IPS DF 6.9 (cell line): ENCODE data around the gene RPL22.
A peak's percentile ranks its signal among the peaks of the same experiment; 100 is the strongest.

ENCODE experiments used
- DNase-seq: peaks from one replicate; pipeline ENCODE4 v3.0.0-alpha.2; 2013; ENCODE audit warnings: low read depth, low spot score
- H3K27ac ChIP-seq: one replicate; pipeline ENCODE4 v1.5.1; 2013; ENCODE audit warnings: low read length, control low read depth
- H3K27me3 ChIP-seq: 2 replicates; pipeline ENCODE4 v1.6.1; 2013; ENCODE audit warnings: mild to moderate bottlenecking, low read length; ENCODE audit not compliant: control insufficient read depth, insufficient read depth
- H3K36me3 ChIP-seq: 2 replicates; pipeline ENCODE4 v1.6.1; 2013; ENCODE audit warnings: low read length; ENCODE audit not compliant: control insufficient read depth, insufficient read depth
- H3K4me1 ChIP-seq: 2 replicates; pipeline ENCODE4 v1.6.1; 2013; ENCODE audit warnings: low read length; ENCODE audit not compliant: control insufficient read depth, insufficient read depth
- H3K4me3 ChIP-seq: 2 replicates; pipeline ENCODE4 v1.5.1; 2013; ENCODE audit warnings: mild to moderate bottlenecking, low read length
- H3K9me3 ChIP-seq: 2 replicates; pipeline ENCODE4 v1.6.1; 2013; ENCODE audit warnings: low read length, inconsistent platforms; ENCODE audit not compliant: control insufficient read depth, insufficient read depth
- WGBS: extraction: QIAGEN DNeasy Blood & Tissue Kit; methylation state at CpG from one replicate; pipeline ENCODE4 v1.1.7; 2013; ENCODE audit warnings: mixed read lengths, missing lambda C conversion rate; ENCODE audit not compliant: insufficient read length, insufficient coverage; 5-methylcytosine and 5-hydroxymethylcytosine counted together

The RPL22 gene

DNA sequence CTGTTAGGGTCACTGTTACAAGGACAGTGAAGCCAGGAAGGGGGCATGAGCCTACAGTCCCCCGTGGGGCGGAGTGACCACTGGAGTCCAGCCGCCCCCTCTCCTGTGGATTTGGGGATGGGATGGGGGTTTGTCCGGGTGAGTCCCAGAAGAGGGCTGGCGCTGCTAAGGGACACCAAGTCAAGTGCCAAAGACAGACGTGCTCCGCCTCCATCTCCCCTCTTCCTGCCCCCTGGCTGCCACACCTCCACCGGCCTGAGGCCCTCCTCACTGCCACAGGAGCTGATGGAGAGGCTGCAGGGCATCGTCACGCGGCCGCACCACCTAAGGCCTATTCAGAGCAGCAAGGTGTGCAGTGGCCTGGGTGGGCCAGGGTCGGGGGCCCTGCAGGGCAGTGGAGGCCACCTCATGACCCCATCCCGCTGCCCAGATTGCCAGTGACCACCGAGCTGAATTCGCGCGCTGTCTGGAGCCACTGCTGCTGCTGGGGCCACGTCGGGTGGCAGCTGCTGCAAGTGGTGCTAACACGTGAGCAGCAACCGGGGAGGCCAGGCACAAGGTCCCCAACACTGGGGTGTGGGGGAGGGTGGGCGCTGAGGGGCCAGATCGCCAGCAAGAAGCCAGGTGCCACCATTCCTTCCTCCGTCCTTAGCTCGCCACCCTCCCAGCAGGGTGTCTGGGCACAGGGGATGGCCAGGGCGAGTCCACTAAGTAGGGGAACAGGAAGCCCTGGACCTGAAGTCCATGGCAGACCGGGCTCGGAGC is 11.4 kb upstream of the RPL22 start:
- H3K27me3 ChIP-seq = peaks cover 7% of the 10 kb centered on the region; the same call in 1 of the 2 replicates
- no peak overlapping the region for H3K27ac ChIP-seq
- no peak overlapping the region for H3K4me3 ChIP-seq
- no peaks in the 10 kb centered on the region for H3K9me3 ChIP-seq
- H3K4me1 ChIP-seq = peaks cover 12% of the 10 kb centered on the region
- no CpG with 5 or more reads among the region's 29 CpGs for WGBS
- DNase-seq = no peak
- H3K36me3 ChIP-seq = no peaks in the 10 kb centered on the region

DNA sequence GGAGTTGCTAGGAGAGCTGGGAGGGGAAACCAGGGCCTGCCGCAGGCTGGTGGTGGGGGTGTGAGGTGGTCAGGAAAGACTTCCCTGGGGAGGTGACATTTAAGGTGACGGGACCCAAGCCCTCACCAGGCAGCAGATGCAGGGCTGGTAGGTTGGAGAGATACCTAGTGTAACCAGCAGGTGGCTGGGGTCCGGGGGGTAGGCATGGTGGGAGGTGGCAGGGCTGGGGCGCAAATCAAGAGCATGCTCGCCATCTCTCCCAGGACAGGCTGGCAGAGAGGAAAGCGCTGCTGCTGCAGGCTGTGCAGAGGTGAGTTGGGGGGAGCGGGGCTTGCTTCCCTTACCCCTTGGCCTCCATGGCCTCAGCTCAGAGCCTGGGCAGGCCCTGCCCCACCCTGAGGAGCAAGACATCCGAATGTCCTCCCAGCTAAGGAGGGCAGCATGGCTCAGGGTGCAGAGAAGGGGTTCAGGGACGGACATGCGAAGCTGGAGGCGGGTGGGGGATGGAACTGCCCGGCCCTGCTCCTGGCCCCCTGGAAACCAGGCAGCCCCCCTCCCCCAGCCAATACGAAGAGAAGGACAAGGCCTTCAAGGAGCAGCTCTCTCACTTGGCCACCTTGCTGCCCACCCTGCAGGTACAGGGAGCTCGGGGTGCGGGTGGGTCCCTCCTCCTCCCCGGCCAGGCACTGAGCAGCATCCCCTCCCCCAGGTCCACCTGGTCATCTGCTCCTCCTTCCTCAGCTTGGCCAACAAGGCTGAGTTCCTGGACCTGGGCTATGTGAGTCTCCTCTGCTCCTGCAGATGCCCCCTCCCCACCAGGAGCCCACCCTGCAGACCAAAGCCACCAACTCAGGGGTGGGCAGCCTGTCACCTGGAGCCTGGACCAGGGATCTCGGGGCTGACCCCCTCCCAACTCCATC is 10.5 kb upstream of the RPL22 start:
- no peaks in the 10 kb centered on the region for H3K9me3 ChIP-seq
- peaks cover 7% of the 10 kb centered on the region; the same call in 1 of the 2 replicates for H3K27me3 ChIP-seq
- H3K4me3 ChIP-seq = peak overlapping the region; percentile 22; the same call in 1 of the 2 replicates
- H3K4me1 ChIP-seq = peaks cover 12% of the 10 kb centered on the region
- no peak overlapping the region for H3K27ac ChIP-seq
- H3K36me3 ChIP-seq = no peaks in the 10 kb centered on the region
- WGBS = no CpG with 5 or more reads among the region's 17 CpGs
- DNase-seq = no peak

DNA sequence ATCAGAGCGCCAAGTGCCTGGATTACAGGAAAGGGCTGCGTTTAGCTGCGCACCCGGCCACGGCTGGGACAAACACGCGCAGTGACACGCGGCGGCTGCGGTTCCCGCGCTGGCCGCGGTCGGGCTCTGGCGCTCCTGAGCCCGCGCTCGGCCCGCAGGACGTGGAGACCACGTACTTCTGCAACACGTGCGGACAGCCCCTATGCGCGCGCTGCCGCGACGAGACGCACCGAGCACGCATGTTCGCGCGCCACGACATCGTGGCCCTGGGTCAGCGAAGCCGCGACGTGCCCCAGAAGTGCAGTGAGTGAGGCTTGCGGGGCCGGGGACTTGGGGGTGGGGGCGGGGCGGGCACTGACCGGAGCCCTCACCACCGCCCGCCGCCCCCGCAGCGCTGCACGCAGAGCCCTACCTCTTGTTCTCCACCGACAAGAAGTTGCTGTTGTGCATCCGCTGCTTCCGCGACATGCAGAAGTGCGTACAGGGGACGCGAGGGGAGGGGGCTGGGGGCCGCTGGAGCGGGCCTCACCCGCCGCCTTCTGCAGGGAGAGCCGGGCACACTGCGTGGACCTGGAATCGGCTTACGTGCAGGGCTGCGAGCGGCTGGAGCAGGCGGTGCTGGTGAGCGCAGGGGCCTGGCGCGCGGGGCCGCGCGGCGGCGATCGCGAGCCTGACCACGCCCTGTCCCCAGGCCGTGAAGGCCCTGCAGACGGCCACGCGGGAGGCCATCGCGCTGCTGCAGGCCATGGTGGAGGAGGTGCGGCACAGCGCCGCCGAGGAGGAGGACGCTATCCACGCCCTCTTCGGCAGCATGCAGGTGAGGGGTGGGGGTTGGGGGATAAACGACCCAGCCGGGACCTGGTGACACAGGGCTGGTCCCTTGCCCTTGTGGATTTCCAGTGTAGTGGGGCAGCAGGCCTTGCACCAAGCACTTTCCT is 9.6 kb upstream of the RPL22 start:
- WGBS = no CpG with 5 or more reads among the region's 99 CpGs
- H3K27ac ChIP-seq = no peak overlapping the region
- no peak for DNase-seq
- H3K4me1 ChIP-seq = peaks cover 12% of the 10 kb centered on the region
- H3K27me3 ChIP-seq = peaks cover 7% of the 10 kb centered on the region; the same call in 1 of the 2 replicates
- H3K36me3 ChIP-seq = no peaks in the 10 kb centered on the region
- peak overlapping the region; percentile 22; the same call in 1 of the 2 replicates for H3K4me3 ChIP-seq
- no peaks in the 10 kb centered on the region for H3K9me3 ChIP-seq

DNA sequence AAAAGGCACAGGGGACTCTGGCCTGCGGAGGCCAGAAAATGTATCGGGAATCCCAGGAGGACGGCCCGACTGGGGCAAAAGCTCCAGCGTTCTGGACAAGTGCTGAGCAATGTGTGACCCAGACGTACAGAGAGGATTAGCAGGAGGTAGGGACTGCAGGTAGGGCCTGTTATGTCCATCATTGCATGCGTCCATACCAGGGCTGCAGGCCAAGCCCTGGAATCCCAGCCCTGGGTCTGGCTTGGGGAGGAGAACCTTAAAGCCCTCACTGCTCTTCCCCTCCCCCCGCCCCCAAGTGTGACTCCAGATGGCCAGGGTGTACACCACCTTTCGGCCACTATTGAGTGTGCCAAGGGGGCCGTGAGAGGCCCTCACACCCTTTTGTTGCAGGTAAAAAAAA is 8.5 kb upstream of the RPL22 start:
- H3K4me1 ChIP-seq = peaks cover 12% of the 10 kb centered on the region
- DNase-seq = no peak

DNA sequence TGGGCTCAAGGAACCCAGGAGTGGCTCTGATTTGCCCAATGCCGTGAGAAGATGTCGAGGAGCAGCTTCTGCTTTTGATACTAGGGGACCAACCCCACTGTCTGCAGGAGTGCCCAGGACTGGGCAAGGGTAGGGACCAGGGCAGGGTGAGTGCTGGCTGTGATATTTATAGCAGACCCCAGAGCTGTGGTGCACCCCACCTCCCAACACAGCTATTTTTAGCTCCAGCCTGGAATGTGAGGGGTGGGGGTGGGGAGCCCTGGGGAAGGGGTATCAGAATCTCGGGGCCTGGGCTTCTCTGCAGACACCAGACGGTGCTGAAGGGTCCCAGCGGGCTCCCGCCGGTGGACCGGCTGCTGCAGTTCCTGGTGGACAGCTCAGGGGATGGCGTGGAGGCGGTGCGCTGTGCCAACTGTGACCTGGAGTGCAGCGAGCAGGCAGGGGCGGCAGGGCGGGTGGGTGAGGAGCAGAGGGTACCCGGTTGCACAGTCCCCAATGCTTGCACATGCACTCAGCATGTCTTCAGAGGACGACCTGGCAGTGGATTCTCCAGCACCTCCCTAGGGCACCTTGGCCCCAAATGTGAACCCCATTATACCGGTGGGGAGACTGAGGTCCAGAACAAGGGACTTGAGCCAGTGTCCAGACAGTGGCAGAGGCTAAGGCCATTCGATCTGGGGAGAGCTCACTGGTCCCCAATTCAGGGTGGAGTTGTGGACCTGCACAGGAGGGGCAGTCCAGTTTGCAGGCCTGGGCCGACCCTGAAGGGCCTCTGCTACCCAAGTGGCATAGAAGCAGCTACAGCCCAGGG is 7.9 kb upstream of the RPL22 start:
- H3K27ac ChIP-seq = no peak overlapping the region
- no peak overlapping the region for H3K4me3 ChIP-seq
- peaks cover 12% of the 10 kb centered on the region for H3K4me1 ChIP-seq
- no peaks in the 10 kb centered on the region for H3K36me3 ChIP-seq
- H3K27me3 ChIP-seq = peaks cover 7% of the 10 kb centered on the region; the same call in 1 of the 2 replicates
- H3K9me3 ChIP-seq = no peaks in the 10 kb centered on the region
- no CpG with 5 or more reads among the region's 19 CpGs for WGBS
- DNase-seq = no peak

More for the DNA sequence above, 8.5 kb upstream of the RPL22 start:
- peaks cover 7% of the 10 kb centered on the region; the same call in 1 of the 2 replicates for H3K27me3 ChIP-seq
- whole genome bisulfite sequencing = no CpG with 5 or more reads among the region's 10 CpGs
- H3K27ac ChIP-seq = no peak overlapping the region
- H3K9me3 ChIP-seq = no peaks in the 10 kb centered on the region
- no peaks in the 10 kb centered on the region for H3K36me3 ChIP-seq
- no peak overlapping the region for H3K4me3 ChIP-seq

DNA sequence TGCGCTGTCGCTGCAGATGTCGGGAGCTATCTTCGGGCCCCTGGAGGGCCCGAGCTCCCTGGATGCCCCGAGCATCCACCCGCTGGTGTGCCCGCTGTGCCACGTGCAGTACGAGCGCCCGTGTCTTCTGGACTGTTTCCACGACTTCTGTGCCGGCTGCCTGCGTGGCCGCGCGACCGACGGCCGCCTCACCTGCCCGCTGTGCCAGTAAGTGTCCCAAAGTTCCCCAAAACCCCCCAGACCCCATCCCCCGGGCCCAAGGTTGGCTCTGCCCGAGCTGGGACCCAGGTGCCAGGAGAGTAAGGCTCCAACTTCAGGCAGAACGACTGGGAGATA is 7.1 kb upstream of the RPL22 start:
- Histone ChIP-seq H3K4me3 (peak overlapping the region; percentile 34; the same call in 1 of the 2 replicates), H3K4me1 (peaks cover 12% of the 10 kb centered on the region), H3K27ac (no peak overlapping the region), H3K36me3 (no peaks in the 10 kb centered on the region), H3K9me3 (no peaks in the 10 kb centered on the region), H3K27me3 (peaks cover 7% of the 10 kb centered on the region; the same call in 1 of the 2 replicates)
- no peak for DNase-seq
- no CpG with 5 or more reads among the region's 25 CpGs for WGBS

DNA sequence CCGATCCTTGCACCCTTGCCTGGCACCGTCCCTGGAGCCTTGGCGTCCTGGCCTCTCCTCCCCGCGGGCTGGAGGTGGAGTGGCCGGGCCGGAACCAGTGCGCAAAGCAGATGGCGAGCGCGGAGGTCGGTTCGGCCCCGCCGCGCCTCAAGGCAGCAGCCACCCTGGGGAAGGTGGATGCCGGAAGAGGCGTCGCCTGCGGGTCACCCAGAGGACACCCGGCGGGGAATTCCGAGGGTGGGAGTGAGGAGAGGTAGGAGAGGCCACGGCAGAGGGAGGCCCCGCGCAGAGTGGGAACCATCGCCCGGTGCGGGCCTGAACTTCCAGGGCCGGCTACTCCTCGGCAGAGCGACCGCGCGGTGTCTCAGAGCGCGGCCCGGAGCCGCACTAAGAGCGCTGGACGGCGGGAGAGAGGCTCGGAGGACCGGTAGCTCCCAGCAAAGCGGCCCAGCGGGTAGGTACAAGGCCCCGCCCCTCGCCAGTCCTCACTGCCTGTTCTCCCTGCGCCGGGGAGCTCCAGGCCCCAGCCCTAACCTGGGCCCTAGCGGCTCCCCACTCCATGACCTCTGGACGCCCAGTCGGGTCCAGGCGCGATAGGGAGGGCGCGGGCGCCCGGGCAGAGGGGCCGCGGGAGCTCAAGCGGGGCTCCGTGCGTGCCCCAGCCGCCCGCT is 6.6 kb upstream of the RPL22 start, which contains the start of gene RNF207:
TSS of gene RNF207 (plus strand) at position 271 of the 671 bp plus-strand sequence. CDS start 417 bp downstream, outside the sequence.
- H3K9me3 ChIP-seq = no peaks in the 10 kb centered on the region
- no peak for DNase-seq
- no peak within 1 kb of the TSS for H3K27ac ChIP-seq
- no peaks in the 10 kb centered on the region for H3K36me3 ChIP-seq
- peaks cover 7% of the 10 kb centered on the region; the same call in 1 of the 2 replicates for H3K27me3 ChIP-seq
- peak within 1 kb of the TSS; percentile 34; the same call in 1 of the 2 replicates for H3K4me3 ChIP-seq
- peaks cover 12% of the 10 kb centered on the region for H3K4me1 ChIP-seq
- WGBS = no CpG with 5 or more reads among the region's 66 CpGs

DNA sequence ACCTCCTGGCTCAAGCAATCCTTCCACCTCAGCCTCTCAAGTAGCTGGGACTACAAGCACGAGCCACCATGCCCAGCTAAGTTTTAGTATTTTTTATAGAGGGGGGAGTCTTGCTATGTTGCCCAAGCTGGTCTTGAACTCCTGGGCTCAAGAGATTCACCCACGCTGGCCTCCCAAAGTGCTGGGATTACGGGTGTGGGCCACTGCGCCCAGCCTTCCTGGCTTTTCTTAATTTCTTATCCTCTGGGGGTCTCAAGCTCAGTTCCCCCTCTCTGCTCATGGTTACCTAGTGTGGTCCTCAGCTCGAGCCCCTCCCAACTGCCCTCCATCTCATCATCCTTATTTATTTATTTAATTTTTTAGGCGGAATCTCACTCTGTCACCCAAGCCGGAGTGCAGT is 2.9 kb upstream of the RPL22 start:
- H3K27ac ChIP-seq = no peak overlapping the region
- H3K27me3 ChIP-seq = peaks cover 3% of the 10 kb centered on the region; the same call in 1 of the 2 replicates
- WGBS = no CpG with 5 or more reads among the region's 7 CpGs
- no peak overlapping the region for H3K4me3 ChIP-seq
- H3K36me3 ChIP-seq = peaks cover 1% of the 10 kb centered on the region; the same call in 1 of the 2 replicates
- no peaks in the 10 kb centered on the region for H3K9me3 ChIP-seq
- DNase-seq = no peak
- peaks cover 4% of the 10 kb centered on the region for H3K4me1 ChIP-seq
